ENCODE results near the gene IL4.
"Not testable (repeated sequence)": the region's sequence is repeated elsewhere in the genome, so short reads cannot be mapped to it uniquely, and the experiment has no call there.

Gene IL4

DNA sequence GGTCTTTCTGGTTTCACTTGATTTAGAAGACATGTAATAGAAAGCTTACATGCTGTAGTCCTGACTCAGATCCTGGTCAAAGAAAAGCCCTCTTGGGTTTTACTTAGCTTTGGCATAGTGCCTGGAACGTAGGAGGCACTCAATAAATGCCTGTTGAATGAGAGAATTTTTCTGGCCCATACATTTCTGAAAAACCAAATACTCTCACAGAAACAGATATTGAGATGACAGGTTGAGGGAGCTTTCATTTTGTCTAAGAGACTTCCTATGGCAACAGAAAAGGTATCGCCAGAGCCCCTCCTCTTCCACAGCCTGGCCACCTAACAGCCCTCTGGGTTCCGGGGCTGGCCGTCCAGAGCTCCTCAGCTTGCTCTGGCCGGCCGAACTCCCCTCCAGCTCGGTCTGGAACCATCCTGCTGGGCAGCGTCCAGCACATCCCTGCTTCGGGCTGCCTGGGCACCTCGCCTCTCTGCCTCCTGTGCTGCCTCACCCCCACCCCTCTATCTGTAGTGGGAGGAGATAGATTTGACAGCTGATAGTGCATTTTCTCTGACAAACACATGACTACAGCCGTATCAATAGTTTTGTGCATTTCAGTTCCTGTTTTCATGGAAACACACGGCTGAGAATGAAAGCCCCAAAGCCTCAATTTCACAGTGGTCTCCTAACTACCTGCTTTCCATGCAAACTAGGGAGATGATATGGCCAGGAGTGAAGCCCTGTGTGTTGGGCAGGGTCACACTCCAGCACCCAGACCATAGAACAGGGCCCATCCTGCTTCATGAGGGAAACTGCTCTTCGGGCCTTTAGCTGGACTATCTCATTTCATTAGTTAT lies 1.1 kb downstream of the IL4 start:
- DNase-seq = no peak

DNA sequence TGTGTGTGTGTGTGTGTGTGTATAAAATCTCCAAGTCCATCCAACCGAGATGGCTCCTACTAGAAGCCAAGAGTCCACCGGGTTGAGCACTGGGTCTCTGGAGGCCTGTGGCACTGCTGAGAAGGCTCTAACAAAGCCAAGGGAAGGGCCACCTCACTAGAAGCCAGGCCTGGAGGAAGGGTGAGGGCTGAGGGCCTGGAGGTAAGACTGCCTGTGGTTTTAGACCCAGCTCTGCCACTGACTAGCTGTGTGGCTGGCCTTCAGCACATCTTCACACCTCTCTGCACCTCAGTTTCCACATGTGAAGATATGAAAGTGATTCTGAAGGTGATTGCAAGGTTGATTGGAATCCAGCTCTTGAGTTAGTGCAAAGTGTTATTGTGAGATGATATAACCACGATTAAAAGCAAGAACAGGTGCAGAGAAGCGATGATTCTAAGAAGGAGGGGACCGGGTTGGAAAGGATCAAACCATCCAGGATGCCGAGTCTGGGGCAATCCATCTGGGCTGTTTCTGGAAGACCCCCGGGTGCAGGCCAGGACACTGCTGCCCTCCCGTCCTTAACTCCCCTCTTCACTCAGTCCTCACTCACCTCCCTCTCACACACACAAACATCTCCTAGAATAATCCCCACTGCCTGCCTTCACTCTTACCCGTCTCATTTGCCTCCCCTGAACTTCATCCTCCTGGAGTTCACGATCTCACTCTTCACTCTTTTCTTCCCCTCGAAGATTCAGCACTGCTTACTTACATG lies 2.3 kb downstream of the IL4 start:
- DNase-seq = no peak

DNA sequence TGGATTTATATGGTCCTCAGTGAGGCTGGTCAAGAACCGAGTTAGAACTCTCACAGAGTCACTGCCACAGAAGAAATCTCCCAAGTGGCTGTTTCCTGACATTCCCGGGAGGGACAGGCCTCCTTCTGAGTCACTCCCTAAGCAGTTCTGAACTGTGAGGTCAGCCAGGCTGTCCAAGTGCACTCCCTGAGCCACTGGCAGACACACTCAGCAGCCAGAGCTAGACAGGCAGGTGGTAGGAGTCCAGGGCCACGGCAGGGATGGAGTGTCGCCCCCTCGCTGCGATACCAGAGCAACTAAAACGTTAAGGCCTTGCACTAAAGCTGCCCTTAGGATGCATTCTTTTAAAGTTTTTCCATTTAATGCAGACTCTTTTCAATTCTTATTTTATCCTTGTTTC lies 3.4 kb downstream of the IL4 start:
- DNase-seq = no peak

- no peak for DNase-seq
Measured at GRCh38 chr5:132677682-132678400, 4.1 kb downstream of the IL4 start.

- DNase-seq = no peak
Measured at GRCh38 chr5:132678735-132679134, 4.9 kb downstream of the IL4 start.

DNA sequence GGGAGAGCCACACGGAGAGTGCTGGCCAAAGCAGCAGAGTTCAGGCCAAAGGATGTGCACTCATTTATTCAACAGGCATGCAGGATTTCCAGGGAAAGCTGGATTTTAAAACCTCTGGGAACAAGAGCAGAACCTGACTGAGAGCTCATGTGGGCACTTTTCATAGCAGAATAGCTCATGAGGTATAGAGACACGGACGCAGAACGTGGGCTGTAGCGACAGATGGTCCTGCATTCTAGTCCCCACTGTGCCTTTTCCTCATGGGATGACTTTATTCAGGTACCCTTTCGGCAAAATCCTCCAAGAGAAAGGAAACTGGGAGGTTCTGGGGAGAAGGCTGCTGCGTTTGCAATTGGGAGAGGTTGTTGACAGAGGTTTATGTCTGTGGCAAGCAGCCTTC lies 5.4 kb downstream of the IL4 start:
- no peak for DNase-seq

DNA sequence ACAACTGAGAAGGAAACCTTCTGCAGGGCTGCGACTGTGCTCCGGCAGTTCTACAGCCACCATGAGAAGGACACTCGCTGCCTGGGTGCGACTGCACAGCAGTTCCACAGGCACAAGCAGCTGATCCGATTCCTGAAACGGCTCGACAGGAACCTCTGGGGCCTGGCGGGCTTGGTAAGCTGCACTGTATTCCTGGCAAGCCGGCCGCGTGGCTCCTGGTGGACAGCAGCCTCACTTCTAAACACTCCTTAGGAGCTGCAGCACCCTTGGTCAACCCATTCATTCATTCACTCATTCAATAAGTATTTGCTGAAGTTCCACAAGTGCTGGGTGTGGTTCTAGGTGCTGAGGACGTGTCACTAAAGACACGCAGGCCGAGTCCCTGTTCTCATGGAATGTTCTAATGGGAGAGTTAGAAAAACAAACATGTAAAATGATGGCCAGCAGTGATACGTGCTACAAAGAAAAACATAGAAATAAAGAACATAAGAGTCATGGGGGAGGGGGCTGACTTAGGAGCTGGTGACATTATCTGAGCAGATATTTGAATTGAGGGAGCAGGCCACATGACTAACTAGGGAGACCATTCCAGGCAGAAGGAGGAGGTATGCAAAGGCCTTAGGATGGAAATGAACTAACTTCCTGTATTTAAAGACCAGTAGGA lies 6.1 kb downstream of the IL4 start:
- DNase-seq = no peak

DNA sequence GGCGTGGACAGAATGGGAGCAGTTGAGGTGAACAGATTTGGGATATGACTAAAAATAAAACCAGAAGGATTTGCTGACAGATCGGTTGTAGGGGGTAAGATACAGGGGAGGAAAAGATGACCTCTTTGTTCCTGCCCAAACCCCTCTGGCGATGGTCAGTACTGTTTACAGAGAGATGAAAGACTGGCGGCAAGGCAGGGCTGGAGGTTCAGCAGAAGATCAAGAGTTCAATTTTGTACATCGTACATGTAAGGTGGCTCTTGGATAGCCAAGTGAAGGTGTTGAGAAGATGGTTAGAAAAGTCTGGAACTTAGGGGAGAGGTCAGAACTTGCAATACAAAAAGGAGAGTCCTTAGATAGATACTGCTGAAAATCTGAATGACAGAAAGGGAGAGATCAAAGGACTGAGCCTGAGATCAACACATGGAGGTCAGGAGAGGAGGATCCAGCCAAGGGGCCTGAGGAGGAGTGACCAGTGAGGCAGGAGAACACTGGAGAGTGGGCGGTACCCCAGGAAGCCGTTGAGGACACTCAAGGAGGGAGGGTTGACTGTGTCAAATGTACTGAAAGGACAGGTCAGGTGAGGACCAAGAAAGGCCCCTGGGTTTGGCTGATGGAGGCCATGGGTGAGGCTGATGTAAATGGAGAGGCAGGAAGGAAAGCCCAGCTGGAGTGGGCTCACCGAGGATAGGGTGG lies 7.1 kb downstream of the IL4 start:
- DNase-seq = no peak

GRCh38 chr5:132681476-132681831 lies 7.7 kb downstream of the IL4 start:
- no peak for DNase-seq

GRCh38 chr5:132681983-132682382 lies 8.2 kb downstream of the IL4 start:
- no peak for DNase-seq

- DNase-seq = no peak
Measured at GRCh38 chr5:132684491-132684890, 10.7 kb downstream of the IL4 start.

DNA sequence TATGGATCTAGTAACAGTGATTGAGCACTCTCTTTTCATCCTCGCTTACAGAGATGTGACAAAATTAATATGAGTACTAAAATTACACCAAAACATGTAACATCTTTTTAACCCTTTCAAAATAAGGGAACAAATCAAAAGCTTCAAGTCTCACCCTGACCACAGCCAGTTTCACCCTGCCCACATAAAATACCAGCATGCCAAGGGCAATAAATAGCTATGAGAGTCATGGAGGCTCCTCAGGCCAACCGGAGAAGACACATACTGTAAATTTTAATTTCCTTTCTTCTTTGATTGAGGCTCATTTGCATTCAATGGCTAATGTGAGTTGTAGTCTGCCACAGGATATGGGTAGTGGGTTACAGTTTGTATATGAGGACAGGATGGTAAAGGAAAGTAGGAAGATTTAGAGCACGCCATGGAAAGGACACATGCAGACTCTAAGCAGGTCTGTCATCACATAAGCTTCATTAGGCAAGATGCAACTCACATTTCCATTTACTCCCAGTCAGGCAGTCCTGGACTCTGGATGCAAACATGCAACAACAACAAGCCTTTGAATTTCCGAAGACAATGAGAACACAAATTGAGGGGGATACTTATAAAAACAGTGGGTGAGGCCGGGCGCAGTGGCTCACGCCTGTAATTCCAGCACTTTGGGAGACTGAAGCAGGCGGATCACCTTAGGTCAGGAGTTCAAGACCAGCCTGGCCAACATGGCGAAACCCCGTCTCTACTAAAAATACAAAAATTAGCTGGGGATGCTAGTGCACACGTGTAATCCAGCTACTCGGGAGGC lies 11.3 kb downstream of the IL4 start:
- no peak for DNase-seq

GRCh38 chr5:132686193-132686592 lies 12.4 kb downstream of the IL4 start:
- no peak for DNase-seq

DNA sequence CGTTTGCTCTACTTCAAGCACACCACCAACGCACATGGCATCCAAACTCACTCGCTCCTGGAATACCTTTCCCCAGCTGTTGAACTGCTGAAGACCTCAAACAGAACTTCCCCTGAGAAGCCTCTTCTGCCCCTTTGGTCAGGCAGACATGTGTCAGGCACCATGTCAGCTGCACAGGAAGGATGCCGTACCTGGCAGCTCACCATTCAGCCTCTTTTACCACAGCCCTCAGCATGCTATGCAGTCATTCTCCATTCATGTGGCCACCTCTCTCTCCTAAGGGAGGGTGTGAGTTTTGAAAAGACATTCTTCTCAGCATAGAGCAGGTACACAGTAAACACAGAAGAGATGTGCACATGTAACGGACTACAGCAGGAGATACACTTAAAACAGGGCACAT lies 14.2 kb downstream of the IL4 start:
- DNase-seq = no peak

- no peak for DNase-seq
Measured at GRCh38 chr5:132688536-132689339, 14.9 kb downstream of the IL4 start.

DNA sequence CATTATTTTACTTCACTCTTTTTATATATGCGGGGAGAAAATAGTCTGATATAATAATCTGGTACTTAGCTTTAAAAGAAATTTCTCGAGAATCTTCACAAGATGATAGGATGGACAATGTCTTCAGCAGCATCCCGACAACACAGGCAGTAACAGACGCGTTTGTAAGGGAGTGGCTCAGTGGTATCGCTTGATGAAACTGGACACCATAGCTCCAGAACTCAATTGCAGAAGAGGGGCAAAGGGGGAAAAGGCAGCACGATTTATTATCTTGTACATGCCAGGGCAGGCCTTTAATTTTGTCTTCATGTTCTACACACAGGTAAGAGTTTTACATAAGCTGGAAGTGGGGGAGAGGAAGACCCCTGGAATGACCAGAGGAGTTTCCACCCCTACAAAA lies 15.7 kb downstream of the IL4 start:
- no peak for DNase-seq

DNA sequence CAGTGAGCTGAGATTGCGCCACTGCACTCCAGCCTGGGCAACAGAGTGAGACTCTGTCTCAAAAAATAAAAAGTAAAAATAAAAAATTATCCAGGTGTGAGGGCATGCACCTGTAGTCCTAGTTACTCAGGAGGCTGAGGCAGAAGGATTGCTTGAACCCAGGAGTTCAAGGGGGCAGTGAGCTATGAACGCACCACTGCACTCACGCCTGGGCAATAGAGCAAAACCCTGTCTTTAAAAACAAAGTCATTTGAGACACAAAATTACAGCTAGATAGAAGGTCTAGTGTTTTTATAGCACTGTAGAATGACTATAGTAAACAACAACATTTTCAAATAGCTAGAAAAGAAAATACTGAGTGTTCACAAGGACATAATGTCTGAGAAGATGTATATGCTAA lies 16.4 kb downstream of the IL4 start:
- DNase-seq = no peak

DNA sequence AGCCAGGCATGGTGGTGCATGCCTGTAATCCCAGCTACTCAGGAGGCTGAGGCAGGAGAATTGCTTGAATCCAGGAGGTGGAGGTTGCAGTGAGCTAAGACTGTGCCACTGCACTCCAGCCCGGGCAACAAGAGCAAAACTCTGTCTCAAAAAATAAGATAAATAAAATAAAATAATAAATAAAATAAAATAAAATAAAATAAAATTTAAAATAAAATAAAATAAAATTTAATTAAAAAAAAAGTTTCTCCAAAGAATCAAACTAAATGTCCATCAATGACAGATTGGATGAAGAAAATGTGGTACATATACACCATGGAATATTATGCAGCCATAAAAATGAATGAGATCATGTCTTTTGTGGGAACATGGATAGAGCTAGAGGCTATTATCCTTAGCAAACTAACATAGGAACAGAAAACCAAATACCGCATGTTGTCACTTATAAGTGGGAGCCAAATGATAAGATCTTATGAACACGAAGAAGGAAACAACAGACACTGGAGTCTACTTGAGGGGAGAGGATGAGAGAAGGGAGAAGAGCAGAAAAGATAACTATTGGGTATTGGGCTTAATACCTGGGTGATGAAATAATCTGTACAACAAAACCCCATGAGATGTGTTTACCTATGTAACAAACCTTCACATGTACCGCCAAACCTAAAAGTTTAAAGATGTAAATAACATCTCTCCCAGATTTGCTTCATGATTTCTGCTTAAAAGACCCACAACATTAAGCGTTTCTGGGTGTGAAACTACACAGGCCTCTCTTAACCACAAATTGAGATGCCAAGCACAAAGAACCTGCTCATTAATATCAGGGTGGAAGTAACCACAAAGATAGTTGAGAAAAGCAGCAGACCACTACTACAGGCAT lies 18.2 kb downstream of the IL4 start:
- DNase-seq = not testable (repeated sequence)

- no peak for DNase-seq
Measured at GRCh38 chr5:132692632-132692967, 18.8 kb downstream of the IL4 start.

DNA sequence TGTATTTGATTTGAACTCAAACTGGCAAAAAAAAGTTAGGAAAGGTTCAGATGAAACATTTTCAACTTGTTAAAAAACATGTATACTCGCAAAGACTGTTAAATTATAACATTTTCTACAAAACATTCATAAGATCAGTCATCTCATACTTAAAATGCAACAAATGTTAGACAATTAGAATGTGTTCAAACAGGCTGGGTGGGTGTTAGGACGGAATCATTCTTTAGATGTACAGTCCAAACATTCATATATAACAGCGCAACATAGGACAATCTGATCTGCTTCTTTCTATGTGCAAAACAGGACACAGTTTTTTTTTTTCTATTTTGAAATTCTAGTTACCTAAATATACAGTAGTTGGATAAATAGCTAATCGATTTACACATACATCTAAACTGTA lies 22.2 kb downstream of the IL4 start:
- no peak for DNase-seq
